Progenitor cell of endocrine pancreas (in vitro differentiated cells): ENCODE data around the gene OR2D3. TPM values are rescaled to one million over a fixed set of nuclear protein-coding genes. Genes with fewer than 3 reads are reported as not detected.

Source experiments
- DNase-seq: peaks from one replicate; pipeline ENCODE4 v3.0.0; 2021; ENCODE audit warnings: low spot score; ENCODE audit not compliant: unreplicated experiment
- H3K27ac Mint-ChIP-seq: 2 replicates; pipeline ENCODE4 v1.8.0; 2021; ENCODE audit warnings: mild to moderate bottlenecking, moderate library complexity, mixed read lengths
- H3K27me3 Mint-ChIP-seq: 2 replicates; pipeline ENCODE4 v1.8.0; 2021; ENCODE audit warnings: mixed read lengths
- H3K36me3 Mint-ChIP-seq: 2 replicates; pipeline ENCODE4 v1.8.0; 2022; ENCODE audit warnings: mixed read lengths; ENCODE audit not compliant: insufficient read depth
- H3K4me1 Mint-ChIP-seq: 2 replicates; pipeline ENCODE4 v1.8.0; 2021; ENCODE audit warnings: low read depth, mixed read lengths
- H3K4me3 Mint-ChIP-seq: 2 replicates; pipeline ENCODE4 v1.8.0; 2021; ENCODE audit warnings: low read depth, mild to moderate bottlenecking, moderate library complexity, mixed read lengths
- H3K9me3 Mint-ChIP-seq: 2 replicates; pipeline ENCODE4 v1.8.0; 2021; ENCODE audit warnings: low read depth, mixed read lengths
- CTCF ChIP-seq: fragments of 200-600 bp; sonication (generic); IDR thresholded peaks from one replicate; pipeline ENCODE4 v1.5.0; 2021; ENCODE audit warnings: antibody characterized with exemption, mild to moderate bottlenecking; ENCODE audit not compliant: unreplicated experiment
- long read RNA-seq: library from polyadenylated mRNA; unstranded; transcript quantifications from one replicate; pipeline ENCODE4 v2.0.0, GENCODE V29; 2020
- total RNA-seq: library from RNA; stranded (reverse); gene quantifications from 2 replicates; pipeline ENCODE4 v1.2.1, GENCODE V29; 2021

OR2D3 gene
- total RNA-seq = not detected in 2 replicates
- long read RNA-seq = 0 reads

- no peak for DNase-seq
- no peaks in the 10 kb centered on the region for H3K36me3 Mint-ChIP-seq
- TF ChIP-seq CTCF = no peak
- no peak within 1 kb of the TSS for H3K27ac Mint-ChIP-seq
- no peaks in the 10 kb centered on the region for H3K27me3 Mint-ChIP-seq
- no peaks in the 10 kb centered on the region for H3K4me1 Mint-ChIP-seq
- H3K9me3 Mint-ChIP-seq = no peaks in the 10 kb centered on the region
- no peak within 1 kb of the TSS for H3K4me3 Mint-ChIP-seq
Observed at GRCh38 chr11:6920702-6921101, at the start of gene OR2D3. TSS of gene OR2D3 (plus strand) at chr11:6921002. CDS start at chr11:6921002, 0 bp downstream.

GRCh38 chr11:6871278-6871677 is 49.5 kb upstream of the OR2D3 start:
- H3K4me3 Mint-ChIP-seq = no peak overlapping the region
- H3K36me3 Mint-ChIP-seq = no peaks in the 10 kb centered on the region
- H3K27ac Mint-ChIP-seq = no peak overlapping the region
- no peak for DNase-seq
- no peaks in the 10 kb centered on the region for H3K4me1 Mint-ChIP-seq
- TF ChIP-seq CTCF = no peak
- H3K27me3 Mint-ChIP-seq = no peaks in the 10 kb centered on the region
- H3K9me3 Mint-ChIP-seq = no peaks in the 10 kb centered on the region

GRCh38 chr11:6875761-6876160 is 45.0 kb upstream of the OR2D3 start:
- DNase-seq = no peak
- H3K4me3 Mint-ChIP-seq = no peak overlapping the region
- no peaks in the 10 kb centered on the region for H3K4me1 Mint-ChIP-seq
- peaks cover 3% of the 10 kb centered on the region for H3K9me3 Mint-ChIP-seq
- no peak overlapping the region for H3K27ac Mint-ChIP-seq
- no peak for TF ChIP-seq CTCF
- H3K36me3 Mint-ChIP-seq = no peaks in the 10 kb centered on the region
- no peaks in the 10 kb centered on the region for H3K27me3 Mint-ChIP-seq

- H3K36me3 Mint-ChIP-seq = no peaks in the 10 kb centered on the region
- DNase-seq = no peak
- H3K4me1 Mint-ChIP-seq = no peaks in the 10 kb centered on the region
- no peaks in the 10 kb centered on the region for H3K27me3 Mint-ChIP-seq
- no peak for TF ChIP-seq CTCF
- no peak within 1 kb of the TSS for H3K4me3 Mint-ChIP-seq
- peaks cover 3% of the 10 kb centered on the region for H3K9me3 Mint-ChIP-seq
- H3K27ac Mint-ChIP-seq = no peak within 1 kb of the TSS
Observed at GRCh38 chr11:6876325-6876724, 44.5 kb upstream of the OR2D3 start, which contains the start of gene OR10A4. TSS of gene OR10A4 (plus strand) at chr11:6876625. CDS start at chr11:6876648, 23 bp downstream.

- Mint-ChIP-seq H3K27ac (no peak overlapping the region), H3K27me3 (no peaks in the 10 kb centered on the region), H3K4me3 (no peak overlapping the region), H3K36me3 (no peaks in the 10 kb centered on the region), H3K4me1 (no peaks in the 10 kb centered on the region), H3K9me3 (peaks cover 3% of the 10 kb centered on the region)
- DNase-seq = no peak
- TF ChIP-seq CTCF = no peak
Observed at GRCh38 chr11:6876914-6877313, 43.9 kb upstream of the OR2D3 start.
